ENCODE data around the gene ASAP3. TPM values are rescaled to one million over a fixed set of nuclear protein-coding genes. Genes with fewer than 3 reads are reported as not detected.
A peak's percentile ranks its signal among the peaks of the same experiment; 100 is the strongest.

The ASAP3 gene
- total RNA-seq, 1 donor from 2014 or later = 30.8 TPM

GRCh38 chr1:23425193-23425494, 58.8 kb downstream of the ASAP3 start:
- Mint-ChIP-seq H3K4me3 (ENCODE audit: unreplicated experiment) (peak overlapping the region; percentile 80), H3K9me3 (ENCODE audit: low read depth) (no peaks in the 10 kb centered on the region), H3K4me1 (ENCODE audit: low read depth) (peaks cover 39% of the 10 kb centered on the region), H3K27me3 (ENCODE audit: low read depth) (no peaks in the 10 kb centered on the region), H3K27ac (ENCODE audit: unreplicated experiment) (peak overlapping the region; percentile 12), H3K36me3 (ENCODE audit: low read depth) (peaks cover 12% of the 10 kb centered on the region)
- TF ChIP-seq, protein P1, sequence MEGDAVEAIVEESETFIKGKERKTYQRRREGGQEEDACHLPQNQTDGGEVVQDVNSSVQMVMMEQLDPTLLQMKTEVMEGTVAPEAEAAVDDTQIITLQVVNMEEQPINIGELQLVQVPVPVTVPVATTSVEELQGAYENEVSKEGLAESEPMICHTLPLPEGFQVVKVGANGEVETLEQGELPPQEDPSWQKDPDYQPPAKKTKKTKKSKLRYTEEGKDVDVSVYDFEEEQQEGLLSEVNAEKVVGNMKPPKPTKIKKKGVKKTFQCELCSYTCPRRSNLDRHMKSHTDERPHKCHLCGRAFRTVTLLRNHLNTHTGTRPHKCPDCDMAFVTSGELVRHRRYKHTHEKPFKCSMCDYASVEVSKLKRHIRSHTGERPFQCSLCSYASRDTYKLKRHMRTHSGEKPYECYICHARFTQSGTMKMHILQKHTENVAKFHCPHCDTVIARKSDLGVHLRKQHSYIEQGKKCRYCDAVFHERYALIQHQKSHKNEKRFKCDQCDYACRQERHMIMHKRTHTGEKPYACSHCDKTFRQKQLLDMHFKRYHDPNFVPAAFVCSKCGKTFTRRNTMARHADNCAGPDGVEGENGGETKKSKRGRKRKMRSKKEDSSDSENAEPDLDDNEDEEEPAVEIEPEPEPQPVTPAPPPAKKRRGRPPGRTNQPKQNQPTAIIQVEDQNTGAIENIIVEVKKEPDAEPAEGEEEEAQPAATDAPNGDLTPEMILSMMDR (IDR thresholded peaks at IDR 0.05) = no peak
- DNase-seq (ENCODE audit: low spot score) = no peak

GRCh38 chr1:23424293-23425192, 59.4 kb downstream of the ASAP3 start, which contains the start of gene TCEA3:
TCEA3 (minus strand) TSS chr1:23424748; CDS start chr1:23424633, 115 bp downstream.
- TF ChIP-seq, protein P1 (IDR thresholded peaks at IDR 0.05) = peak; percentile 23
- Mint-ChIP-seq H3K9me3 (ENCODE audit: low read depth) (no peaks in the 10 kb centered on the region), H3K4me3 (ENCODE audit: unreplicated experiment) (peak within 1 kb of the TSS; percentile 80), H3K27me3 (ENCODE audit: low read depth) (no peaks in the 10 kb centered on the region), H3K36me3 (ENCODE audit: low read depth) (peaks cover 12% of the 10 kb centered on the region), H3K27ac (ENCODE audit: unreplicated experiment) (peak within 1 kb of the TSS; percentile 85), H3K4me1 (ENCODE audit: low read depth) (peaks cover 39% of the 10 kb centered on the region)
- DNase-seq (ENCODE audit: low spot score) = no peak

GRCh38 chr1:23423415-23424292, 60.3 kb downstream of the ASAP3 start:
- Mint-ChIP-seq H3K4me1 (ENCODE audit: low read depth) (peaks cover 39% of the 10 kb centered on the region), H3K36me3 (ENCODE audit: low read depth) (peaks cover 9% of the 10 kb centered on the region), H3K27ac (ENCODE audit: unreplicated experiment) (peak overlapping the region; percentile 77), H3K4me3 (ENCODE audit: unreplicated experiment) (peak overlapping the region; percentile 80), H3K9me3 (ENCODE audit: low read depth) (no peaks in the 10 kb centered on the region), H3K27me3 (ENCODE audit: low read depth) (no peaks in the 10 kb centered on the region)
- TF ChIP-seq, protein P1 (IDR thresholded peaks at IDR 0.05) = no peak
- DNase-seq (ENCODE audit: low spot score) = no peak

DNA sequence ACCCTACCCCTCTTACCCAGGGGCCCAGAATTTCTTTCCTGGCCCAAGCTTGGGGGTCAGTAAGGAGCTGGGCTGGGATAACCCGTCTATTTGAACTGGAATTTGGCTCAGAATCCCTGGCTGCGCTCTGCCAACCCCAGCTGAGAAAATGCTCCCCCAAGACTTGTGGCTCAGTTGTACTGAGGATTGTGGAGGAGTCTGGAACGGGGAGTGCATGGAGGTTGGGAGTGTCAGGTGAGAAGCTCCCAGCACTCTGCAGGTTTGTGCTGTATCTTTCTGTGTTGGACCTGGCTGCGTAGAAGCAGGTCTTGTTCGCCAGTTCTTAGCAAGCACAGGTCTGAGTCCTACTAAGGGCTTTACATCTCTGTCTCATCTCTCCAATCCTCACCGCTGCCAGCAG, 61.0 kb downstream of the ASAP3 start:
- peaks cover 39% of the 10 kb centered on the region for H3K4me1 Mint-ChIP-seq (ENCODE audit: low read depth)
- H3K4me3 Mint-ChIP-seq (ENCODE audit: unreplicated experiment) = peak overlapping the region; percentile 80
- DNase-seq (ENCODE audit: low spot score) = no peak
- H3K27ac Mint-ChIP-seq (ENCODE audit: unreplicated experiment) = peak overlapping the region; percentile 77
- H3K27me3 Mint-ChIP-seq (ENCODE audit: low read depth) = no peaks in the 10 kb centered on the region
- no peaks in the 10 kb centered on the region for H3K9me3 Mint-ChIP-seq (ENCODE audit: low read depth)
- H3K36me3 Mint-ChIP-seq (ENCODE audit: low read depth) = peaks cover 8% of the 10 kb centered on the region
- TF ChIP-seq, protein P1 (IDR thresholded peaks at IDR 0.05) = no peak

DNA sequence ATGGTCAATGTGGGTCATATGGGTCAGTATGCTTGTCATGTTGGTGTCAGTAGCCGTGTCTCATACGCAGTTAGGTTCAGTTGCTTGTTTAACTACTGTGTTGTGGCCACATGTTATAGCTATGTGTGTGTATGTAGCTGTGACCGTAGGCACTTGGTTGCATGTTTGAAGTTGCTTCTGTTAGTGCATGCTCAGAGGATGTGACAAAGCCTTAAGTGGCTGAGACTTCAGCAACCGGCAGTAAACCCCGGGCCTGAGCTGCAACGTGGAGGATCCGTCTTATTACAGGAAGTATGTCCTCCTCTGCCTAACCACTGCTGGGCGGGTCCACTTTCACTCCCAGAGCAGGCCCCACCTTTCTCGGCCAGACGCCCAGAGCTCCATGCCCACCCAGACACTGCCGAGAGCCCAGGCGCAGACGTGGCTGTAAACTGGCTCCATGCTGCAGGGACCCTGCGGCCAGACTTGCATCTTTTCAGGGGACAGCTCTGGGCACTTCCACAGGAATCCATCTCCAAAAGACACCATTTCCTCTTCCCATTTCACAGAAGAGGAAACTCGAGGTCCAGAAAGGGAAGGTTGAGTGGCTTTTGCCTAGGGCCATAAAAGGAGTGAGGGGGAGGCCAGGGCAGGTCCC, 61.6 kb downstream of the ASAP3 start:
- H3K4me1 Mint-ChIP-seq (ENCODE audit: low read depth) = peaks cover 39% of the 10 kb centered on the region
- no peaks in the 10 kb centered on the region for H3K27me3 Mint-ChIP-seq (ENCODE audit: low read depth)
- H3K9me3 Mint-ChIP-seq (ENCODE audit: low read depth) = no peaks in the 10 kb centered on the region
- H3K36me3 Mint-ChIP-seq (ENCODE audit: low read depth) = peaks cover 7% of the 10 kb centered on the region
- peak overlapping the region; percentile 50 for H3K4me3 Mint-ChIP-seq (ENCODE audit: unreplicated experiment)
- H3K27ac Mint-ChIP-seq (ENCODE audit: unreplicated experiment) = peak overlapping the region; percentile 58
- no peak for DNase-seq (ENCODE audit: low spot score)
- TF ChIP-seq, protein P1 (IDR thresholded peaks at IDR 0.05) = no peak

Data from chondrocyte (in vitro differentiated cells).